ENCODE results near the gene MAB21L2. TPM values are rescaled to one million over a fixed set of nuclear protein-coding genes. Genes with fewer than 3 reads are reported as not detected.
"Not testable (repeated sequence)": the region's sequence is repeated elsewhere in the genome, so short reads cannot be mapped to it uniquely, and the experiment has no call there.

The MAB21L2 gene
- total RNA-seq, 3 donors from 2014 or later, result 9.4 to 493 (median 18.2) TPM

GRCh38 chr4:150541681-150542080 lies 40.3 kb upstream of the MAB21L2 start:
- no peaks in the 10 kb centered on the region for H3K4me1 ChIP-seq (ENCODE audit: low read depth)
- no peak for DNase-seq
- no peak for ATAC-seq
- no peaks in the 10 kb centered on the region for H3K36me3 ChIP-seq (ENCODE audit: low read depth)
- H3K9me3 ChIP-seq, result no peaks in the 10 kb centered on the region
- H3K4me3 ChIP-seq, result no peak overlapping the region
- no peak for TF ChIP-seq CTCF (IDR thresholded peaks at IDR 0.05)
- intact Hi-C loops (cut with DNase I, micrococcal nuclease), result no loop called here

GRCh38 chr4:150543042-150543441 lies 38.9 kb upstream of the MAB21L2 start:
- intact Hi-C loops (cut with DNase I, micrococcal nuclease), result no loop called here
- DNase-seq (no peak), ATAC-seq (no peak)
- no peaks in the 10 kb centered on the region for H3K4me1 ChIP-seq (ENCODE audit: low read depth)
- no peaks in the 10 kb centered on the region for H3K9me3 ChIP-seq
- TF ChIP-seq CTCF (IDR thresholded peaks at IDR 0.05), result no peak
- H3K4me3 ChIP-seq, result no peak overlapping the region
- no peaks in the 10 kb centered on the region for H3K36me3 ChIP-seq (ENCODE audit: low read depth)

GRCh38 chr4:150546286-150546685 lies 35.7 kb upstream of the MAB21L2 start:
- no peak for DNase-seq

GRCh38 chr4:150547154-150547838 lies 34.7 kb upstream of the MAB21L2 start:
- TF ChIP-seq CTCF (IDR thresholded peaks at IDR 0.05), result no peak
- intact Hi-C loops (cut with DNase I, micrococcal nuclease), result no loop called here
- no peak overlapping the region for H3K4me3 ChIP-seq
- no peaks in the 10 kb centered on the region for H3K4me1 ChIP-seq (ENCODE audit: low read depth)
- no peak for DNase-seq
- no peak for ATAC-seq
- no peaks in the 10 kb centered on the region for H3K36me3 ChIP-seq (ENCODE audit: low read depth)
- no peaks in the 10 kb centered on the region for H3K9me3 ChIP-seq

More at GRCh38 chr4:150546286-150546685, 35.7 kb upstream of the MAB21L2 start:
- intact Hi-C loops (cut with DNase I, micrococcal nuclease), result no loop called here
- ATAC-seq, result no peak
- Histone ChIP-seq H3K36me3 (ENCODE audit: low read depth) (no peaks in the 10 kb centered on the region), H3K9me3 (no peaks in the 10 kb centered on the region), H3K4me3 (no peak overlapping the region), H3K4me1 (ENCODE audit: low read depth) (no peaks in the 10 kb centered on the region)
- no peak for TF ChIP-seq CTCF (IDR thresholded peaks at IDR 0.05)

GRCh38 chr4:150557811-150558210 lies 24.1 kb upstream of the MAB21L2 start:
- H3K4me3 ChIP-seq; H3K36me3 ChIP-seq (ENCODE audit: low read depth); H3K4me1 ChIP-seq (ENCODE audit: low read depth); ATAC-seq; DNase-seq; intact Hi-C loops (cut with DNase I, micrococcal nuclease); H3K9me3 ChIP-seq: not testable (repeated sequence)

GRCh38 chr4:150561143-150561737 lies 20.7 kb upstream of the MAB21L2 start:
- intact Hi-C loops (cut with DNase I, micrococcal nuclease), result no loop called here
- TF ChIP-seq CTCF (IDR thresholded peaks at IDR 0.05), result no peak
- ATAC-seq, result no peak
- DNase-seq, result no peak
- no peak overlapping the region for H3K4me3 ChIP-seq
- no peaks in the 10 kb centered on the region for H3K36me3 ChIP-seq (ENCODE audit: low read depth)
- H3K4me1 ChIP-seq (ENCODE audit: low read depth), result no peaks in the 10 kb centered on the region
- no peaks in the 10 kb centered on the region for H3K9me3 ChIP-seq
